ENCODE measurements around the gene NNAT.

The NNAT gene

GRCh38 chr20:37558779-37559178 is 37.7 kb downstream of the NNAT start:
- Histone ChIP-seq H3K27me3 (ENCODE audit: insufficient read depth, low read length, poor library complexity) (peaks cover 18% of the 10 kb centered on the region), H3K79me2 (ENCODE audit: insufficient read depth, low read length) (no peaks in the 10 kb centered on the region), H3K27ac (ENCODE audit: low read length) (no peak overlapping the region), H3K4me2 (ENCODE audit: insufficient read depth, low read length) (no peak overlapping the region), H4K20me1 (ENCODE audit: insufficient read depth, low read length) (peaks cover 3% of the 10 kb centered on the region; the same call in 1 of the 2 replicates), H3K4me1 (ENCODE audit: insufficient read depth, low read length) (no peaks in the 10 kb centered on the region), H3K4me3 (ENCODE audit: low read depth in 1 of 2, low read length in 2 of 2) (no peak overlapping the region), H2AFZ (ENCODE audit: low read depth, low read length) (no peak overlapping the region), H3K36me3 (ENCODE audit: insufficient read depth, low read length) (no peaks in the 10 kb centered on the region), H3K9ac (ENCODE audit: low read depth, low read length) (no peak overlapping the region), H3K9me3 (ENCODE audit: insufficient read depth, low read length, severe bottlenecking) (no peaks in the 10 kb centered on the region)
- TF ChIP-seq EZH2 (IDR thresholded peaks at IDR 0.05; ENCODE audit: borderline replicate concordance, low read depth, low read length, severe bottlenecking): no peak
- TF ChIP-seq CTCF (IDR thresholded peaks at IDR 0.05; ENCODE audit: borderline replicate concordance, extremely low read depth, low read length, poor library complexity, severe bottlenecking): no peak
- ATAC-seq (ENCODE audit: insufficient read depth, low read depth) (no peak), DNase-seq (no peak)

- no peak for TF ChIP-seq CTCF (IDR thresholded peaks at IDR 0.05; ENCODE audit: borderline replicate concordance, extremely low read depth, low read length, poor library complexity, severe bottlenecking)
- TF ChIP-seq EZH2 (IDR thresholded peaks at IDR 0.05; ENCODE audit: borderline replicate concordance, low read depth, low read length, severe bottlenecking): no peak
Measured at GRCh38 chr20:37559312-37560027, 38.4 kb downstream of the NNAT start.

GRCh38 chr20:37560629-37561028 is 39.6 kb downstream of the NNAT start:
- TF ChIP-seq EZH2 (IDR thresholded peaks at IDR 0.05; ENCODE audit: borderline replicate concordance, low read depth, low read length, severe bottlenecking) (no peak), CTCF (IDR thresholded peaks at IDR 0.05; ENCODE audit: borderline replicate concordance, extremely low read depth, low read length, poor library complexity, severe bottlenecking) (no peak)

More at GRCh38 chr20:37559312-37560027, 38.4 kb downstream of the NNAT start:
- H2AFZ ChIP-seq (ENCODE audit: low read depth, low read length): no peak overlapping the region
- ATAC-seq (ENCODE audit: insufficient read depth, low read depth) (no peak), DNase-seq (no peak)
- no peak overlapping the region for H3K27ac ChIP-seq (ENCODE audit: low read length)
- H3K36me3 ChIP-seq (ENCODE audit: insufficient read depth, low read length): no peaks in the 10 kb centered on the region
- no peak overlapping the region for H3K4me2 ChIP-seq (ENCODE audit: insufficient read depth, low read length)
- H3K9ac ChIP-seq (ENCODE audit: low read depth, low read length): no peak overlapping the region
- H4K20me1 ChIP-seq (ENCODE audit: insufficient read depth, low read length): peaks cover 3% of the 10 kb centered on the region; the same call in 1 of the 2 replicates
- no peaks in the 10 kb centered on the region for H3K79me2 ChIP-seq (ENCODE audit: insufficient read depth, low read length)
- peaks cover 5% of the 10 kb centered on the region for H3K4me1 ChIP-seq (ENCODE audit: insufficient read depth, low read length)
- H3K9me3 ChIP-seq (ENCODE audit: insufficient read depth, low read length, severe bottlenecking): no peaks in the 10 kb centered on the region
- H3K4me3 ChIP-seq (ENCODE audit: low read depth in 1 of 2, low read length in 2 of 2): no peak overlapping the region
- H3K27me3 ChIP-seq (ENCODE audit: insufficient read depth, low read length, poor library complexity): peaks cover 20% of the 10 kb centered on the region

More at GRCh38 chr20:37560629-37561028, 39.6 kb downstream of the NNAT start:
- H3K4me2 ChIP-seq (ENCODE audit: insufficient read depth, low read length): no peak overlapping the region
- no peak overlapping the region for H3K27ac ChIP-seq (ENCODE audit: low read length)
- H3K4me1 ChIP-seq (ENCODE audit: insufficient read depth, low read length): peaks cover 7% of the 10 kb centered on the region
- peaks cover 13% of the 10 kb centered on the region; the same call in 1 of the 2 replicates for H4K20me1 ChIP-seq (ENCODE audit: insufficient read depth, low read length)
- H3K36me3 ChIP-seq (ENCODE audit: insufficient read depth, low read length): no peaks in the 10 kb centered on the region
- no peak overlapping the region for H2AFZ ChIP-seq (ENCODE audit: low read depth, low read length)
- no peaks in the 10 kb centered on the region for H3K79me2 ChIP-seq (ENCODE audit: insufficient read depth, low read length)
- no peaks in the 10 kb centered on the region for H3K9me3 ChIP-seq (ENCODE audit: insufficient read depth, low read length, severe bottlenecking)
- no peak overlapping the region for H3K4me3 ChIP-seq (ENCODE audit: low read depth in 1 of 2, low read length in 2 of 2)
- peaks cover 29% of the 10 kb centered on the region for H3K27me3 ChIP-seq (ENCODE audit: insufficient read depth, low read length, poor library complexity)
- no peak for ATAC-seq (ENCODE audit: insufficient read depth, low read depth)
- no peak overlapping the region for H3K9ac ChIP-seq (ENCODE audit: low read depth, low read length)
- no peak for DNase-seq
